Renal cortical epithelial cell (primary cell): ENCODE measurements around the gene ISYNA1. TPM values are rescaled to one million over a fixed set of nuclear protein-coding genes. Genes with fewer than 3 reads are reported as not detected.

Source experiments
- DNase-seq: peaks from one replicate; pipeline ENCODE4 v3.0.0-alpha.2; 2011; ENCODE audit warnings: low read depth
- total RNA-seq: library from RNA; depleted of rRNA; stranded (reverse); fragments of >200 nt; gene quantifications from 2 replicates; pipeline ENCODE4 v1.2.3, GENCODE V29; 2014

The ISYNA1 gene
- total RNA-seq, 1 donor from 2014 or later: 69.9 TPM

- DNase-seq: no peak
Measured at GRCh38 chr19:18392417-18392816, 45.5 kb downstream of the ISYNA1 start.

GRCh38 chr19:18391509-18392075 lies 46.3 kb downstream of the ISYNA1 start:
- DNase-seq: no peak

GRCh38 chr19:18390065-18390907 lies 47.6 kb downstream of the ISYNA1 start:
- DNase-seq: peak; percentile 75

- no peak for DNase-seq
Measured at GRCh38 chr19:18389726-18390064, 48.2 kb downstream of the ISYNA1 start.

- DNase-seq: no peak
Measured at GRCh38 chr19:18388960-18389725, 48.8 kb downstream of the ISYNA1 start.

GRCh38 chr19:18388100-18388959 lies 49.6 kb downstream of the ISYNA1 start:
- DNase-seq: no peak

- DNase-seq: peak; percentile 53
Measured at GRCh38 chr19:18386543-18387271, 51.2 kb downstream of the ISYNA1 start.

GRCh38 chr19:18385675-18386542 lies 52.0 kb downstream of the ISYNA1 start, which contains the start of gene GDF15:
Gene GDF15 (plus strand): TSS chr19:18386158. CDS start chr19:18386190, 32 bp downstream.
- peak; percentile 90 for DNase-seq

GRCh38 chr19:18385359-18385674 lies 52.6 kb downstream of the ISYNA1 start:
- no peak for DNase-seq

- no peak for DNase-seq
Measured at GRCh38 chr19:18384775-18385174, 53.2 kb downstream of the ISYNA1 start.

Other genes with a start within 250 kb of the ISYNA1 start
- gene MPV17L2, start 244.9 kb downstream of the ISYNA1 start, total RNA-seq: 12.3 and 57.1 TPM in 2 replicates
- gene RAB3A, start 234.1 kb downstream of the ISYNA1 start, total RNA-seq: 0.35 and 0.80 TPM in 2 replicates
- gene PDE4C, start 211.7 kb downstream of the ISYNA1 start, total RNA-seq: under 0.01 and 0.20 TPM in 2 replicates
- gene IQCN, start 163.7 kb downstream of the ISYNA1 start, total RNA-seq: 0.50 TPM in 1 of 2 replicates, not detected in the other
- 140 and 234 TPM in 2 replicates for gene JUND, start 156.5 kb downstream of the ISYNA1 start, total RNA-seq
- 115 and 223 TPM in 2 replicates for gene LSM4, start 115.1 kb downstream of the ISYNA1 start, total RNA-seq
- gene PGPEP1, start 97.5 kb downstream of the ISYNA1 start, total RNA-seq: 24.0 and 33.2 TPM in 2 replicates
- 108 and 190 TPM in 2 replicates for gene GDF15, start 52.0 kb downstream of the ISYNA1 start, total RNA-seq
- gene LRRC25, start 40.5 kb downstream of the ISYNA1 start, total RNA-seq: not detected in 2 replicates
- 40.5 and 49.3 TPM in 2 replicates for gene SSBP4, start 18.7 kb downstream of the ISYNA1 start, total RNA-seq
- gene ELL, start 83.9 kb upstream of the ISYNA1 start, total RNA-seq: 7.5 and 13.3 TPM in 2 replicates
- 215 and 278 TPM in 2 replicates for gene FKBP8, start 105.4 kb upstream of the ISYNA1 start, total RNA-seq
- 47.6 and 76.4 TPM in 2 replicates for gene KXD1, start 119.7 kb upstream of the ISYNA1 start, total RNA-seq
- gene UBA52, start 133.7 kb upstream of the ISYNA1 start, total RNA-seq: 485 and 589 TPM in 2 replicates
- 30.2 and 62.2 TPM in 2 replicates for gene REX1BD, start 150.7 kb upstream of the ISYNA1 start, total RNA-seq
- 0.30 TPM in 1 of 2 replicates, not detected in the other for gene CRLF1, start 168.7 kb upstream of the ISYNA1 start, total RNA-seq
- gene TMEM59L, start 174.7 kb upstream of the ISYNA1 start, total RNA-seq: 0.40 TPM in 1 of 2 replicates, not detected in the other
- gene KLHL26, start 198.9 kb upstream of the ISYNA1 start, total RNA-seq: 2.3 and 13.9 TPM in 2 replicates
- gene CRTC1, start 245.5 kb upstream of the ISYNA1 start, total RNA-seq: 0.17 and 3.2 TPM in 2 replicates